CD4-positive, alpha-beta T cell treated with Interleukin-12 subunit alpha and Interleukin-12 subunit beta, for 1 hour (primary cell): ENCODE results near the gene CLASP1.
"Not testable (repeated sequence)": the region's sequence is repeated elsewhere in the genome, so short reads cannot be mapped to it uniquely, and the experiment has no call there.

ENCODE experiments used
- DNase-seq: peaks from one replicate; pipeline ENCODE4 v3.0.0-alpha.2; 2020

Gene CLASP1

GRCh38 chr2:121613152-121613551, 36.1 kb downstream of the CLASP1 start:
- DNase-seq: no peak

DNA sequence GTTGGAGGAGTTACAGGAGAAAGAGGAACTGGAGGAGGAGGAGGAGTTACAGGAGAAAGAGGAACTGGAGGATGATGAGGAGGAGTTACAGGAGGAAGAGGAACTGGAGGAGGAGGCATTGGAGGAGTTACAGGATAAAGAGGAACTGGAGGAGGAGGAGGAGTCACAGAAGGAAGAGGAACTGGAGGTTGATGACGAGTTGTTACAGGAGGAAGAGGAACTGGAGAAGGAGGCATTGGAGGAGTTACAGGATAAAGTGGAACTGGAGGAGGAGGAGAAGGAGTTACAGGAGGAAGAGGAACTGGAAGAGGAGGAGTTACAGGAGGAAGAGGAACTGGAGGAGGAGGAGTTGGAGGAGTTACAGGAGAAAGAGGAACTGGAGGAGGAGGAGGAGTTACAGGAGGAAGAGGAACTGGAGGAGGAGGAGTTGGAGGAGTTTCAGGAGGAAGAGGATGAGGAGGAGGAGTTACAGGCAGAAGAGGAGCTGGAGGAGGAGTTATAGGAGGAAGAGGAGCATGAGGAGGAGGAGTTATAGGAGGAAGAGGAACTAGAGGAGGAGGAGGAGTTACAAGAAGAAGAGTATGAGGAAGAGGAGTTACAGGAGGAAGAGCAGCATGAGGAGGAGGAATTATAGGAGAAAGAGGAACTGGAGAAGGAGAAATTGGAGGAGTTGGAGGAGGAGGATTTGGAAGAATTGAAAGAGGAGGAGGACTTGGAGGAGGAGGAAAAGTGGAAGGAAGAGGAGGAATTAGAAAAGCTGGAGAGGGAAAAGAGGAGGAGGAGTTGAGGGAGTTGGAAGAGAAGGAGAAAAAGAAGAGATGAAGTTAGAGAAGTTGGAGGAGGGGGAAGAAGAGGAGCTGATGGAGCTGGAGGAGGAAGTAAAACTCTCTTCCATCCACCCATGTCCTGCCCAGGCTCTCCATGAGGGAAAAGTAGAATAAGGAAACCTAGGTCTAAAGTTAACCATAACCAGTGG, 37.2 kb downstream of the CLASP1 start:
- no peak for DNase-seq

DNA sequence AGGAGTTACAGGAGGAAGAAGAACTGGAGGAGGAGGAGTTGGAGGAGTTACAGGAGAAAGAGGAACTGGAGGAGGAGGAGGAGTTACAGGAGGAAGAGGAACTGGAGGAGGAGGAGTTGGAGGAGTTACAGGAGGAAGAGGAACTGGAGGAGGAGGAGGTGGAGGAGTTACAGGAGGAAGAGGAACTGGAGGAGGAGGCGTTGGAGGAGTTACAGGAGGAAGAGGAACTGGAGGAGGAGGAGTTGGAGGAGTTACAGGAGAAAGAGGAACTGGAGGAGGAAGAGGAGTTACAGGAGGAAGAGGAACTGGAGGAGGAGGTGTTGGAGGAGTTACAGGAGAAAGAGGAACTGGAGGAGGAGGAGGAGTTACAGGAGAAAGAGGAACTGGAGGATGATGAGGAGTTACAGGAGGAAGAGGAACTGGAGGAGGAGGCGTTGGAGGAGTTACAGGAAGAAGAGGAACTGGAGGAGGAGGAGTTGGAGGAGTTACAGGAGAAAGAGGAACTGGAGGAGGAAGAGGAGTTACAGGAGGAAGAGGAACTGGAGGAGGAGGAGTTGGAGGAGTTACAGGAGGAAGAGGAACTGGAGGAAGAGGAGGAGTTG, 38.1 kb downstream of the CLASP1 start:
- DNase-seq: not testable (repeated sequence)

DNA sequence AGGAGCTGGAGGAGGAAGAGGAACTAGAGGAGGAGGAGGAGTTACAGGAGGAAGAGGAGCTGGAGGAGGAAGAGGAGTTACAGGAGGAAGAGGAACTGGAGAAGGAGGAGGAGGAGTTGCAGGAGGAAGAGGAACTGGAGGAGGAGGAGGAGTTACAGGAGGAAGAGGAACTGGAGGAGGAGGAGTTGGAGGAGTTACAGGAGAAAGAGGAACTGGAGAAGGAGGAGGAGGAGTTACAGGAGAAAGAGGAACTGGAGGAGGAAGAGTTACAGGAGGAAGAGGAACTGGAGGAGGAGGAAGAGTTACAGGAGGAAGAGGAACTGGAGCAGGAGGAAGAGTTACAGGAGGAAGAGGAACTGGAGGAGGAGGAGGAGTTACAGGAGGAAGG, 38.8 kb downstream of the CLASP1 start:
- DNase-seq: not testable (repeated sequence)

DNA sequence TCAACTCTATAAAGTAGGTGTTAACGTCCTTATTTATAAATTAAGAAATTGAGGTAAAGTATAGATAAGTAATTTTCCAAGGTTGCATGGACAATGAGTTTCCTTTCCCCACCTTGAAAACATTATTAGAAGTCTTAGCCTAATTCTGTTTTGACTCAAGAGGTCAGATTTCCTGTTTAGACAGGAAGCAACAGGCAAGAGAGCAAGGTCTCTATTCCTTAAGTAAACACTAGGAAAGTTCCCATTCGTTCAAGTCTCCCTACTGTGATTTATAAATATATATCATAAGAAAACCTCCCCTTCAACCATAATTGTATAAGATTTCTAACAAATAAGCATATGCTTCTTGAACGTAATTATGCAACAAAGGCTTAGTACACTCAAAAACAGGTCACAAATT, 40.3 kb downstream of the CLASP1 start:
- DNase-seq: no peak

GRCh38 chr2:121608367-121608766, 40.9 kb downstream of the CLASP1 start:
- DNase-seq: no peak

- no peak for DNase-seq
Measured at GRCh38 chr2:121605820-121606733, 43.2 kb downstream of the CLASP1 start.

GRCh38 chr2:121603185-121603584, 46.1 kb downstream of the CLASP1 start:
- DNase-seq: no peak

- DNase-seq: no peak
Measured at GRCh38 chr2:121599963-121600651, 49.2 kb downstream of the CLASP1 start.

DNA sequence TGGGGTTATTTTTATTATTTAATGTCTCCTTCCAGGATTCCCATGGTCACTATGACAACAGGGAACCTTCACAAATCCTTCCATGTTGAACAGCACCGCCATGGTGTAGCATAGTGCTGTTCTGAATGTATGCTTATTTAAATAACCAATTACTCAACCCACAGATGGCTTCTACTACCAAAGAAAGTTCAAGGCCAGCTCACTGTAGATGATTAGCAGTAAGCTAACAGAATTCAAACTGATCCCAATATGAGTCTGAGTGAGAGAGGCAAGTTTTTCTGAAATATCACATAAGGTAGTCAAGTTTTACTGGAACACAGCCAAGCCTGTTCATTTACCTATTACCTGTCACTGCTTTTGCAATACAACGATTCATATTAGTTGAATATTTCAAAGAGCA, 51.2 kb downstream of the CLASP1 start:
- no peak for DNase-seq

DNA sequence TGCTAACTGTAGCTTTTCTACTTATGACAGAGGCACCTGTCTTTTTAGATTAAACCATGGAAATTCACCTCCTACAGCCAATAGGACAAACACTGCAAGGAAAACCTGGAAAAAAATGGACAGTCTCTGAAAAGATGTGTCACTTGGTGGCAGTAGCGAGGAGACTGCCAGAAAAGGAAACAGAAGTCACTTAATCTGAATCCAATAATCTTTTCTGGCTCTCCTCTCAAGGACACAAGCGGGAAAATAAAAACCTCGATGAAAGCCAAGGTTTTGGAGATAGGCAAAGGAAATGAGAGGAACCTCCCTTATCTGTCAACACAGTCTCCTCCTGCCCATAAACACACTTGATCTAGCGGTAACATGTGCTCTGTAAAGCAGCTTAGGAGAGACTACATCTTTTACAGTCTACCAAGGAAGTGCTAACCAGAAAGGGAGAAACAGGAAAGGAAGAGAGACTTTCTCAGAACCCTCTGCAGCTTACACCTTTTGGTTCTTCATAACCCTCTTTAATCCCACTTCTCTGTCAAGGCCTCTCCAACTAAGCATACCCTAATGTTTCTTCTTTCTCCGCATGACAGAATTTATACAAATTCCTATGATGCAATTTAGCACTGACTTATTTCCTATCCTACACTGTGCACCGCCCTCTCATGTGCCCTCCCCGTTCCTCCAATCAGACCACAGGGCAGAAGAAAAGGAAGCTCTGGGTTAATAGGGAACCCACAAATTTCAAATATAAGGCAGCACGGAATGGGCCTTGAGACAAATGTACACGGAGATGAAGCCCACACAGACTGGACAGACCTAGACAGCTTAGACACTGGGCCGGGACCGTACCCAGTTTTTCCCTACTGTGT, 52.8 kb downstream of the CLASP1 start:
- peak; percentile 3 for DNase-seq

DNA sequence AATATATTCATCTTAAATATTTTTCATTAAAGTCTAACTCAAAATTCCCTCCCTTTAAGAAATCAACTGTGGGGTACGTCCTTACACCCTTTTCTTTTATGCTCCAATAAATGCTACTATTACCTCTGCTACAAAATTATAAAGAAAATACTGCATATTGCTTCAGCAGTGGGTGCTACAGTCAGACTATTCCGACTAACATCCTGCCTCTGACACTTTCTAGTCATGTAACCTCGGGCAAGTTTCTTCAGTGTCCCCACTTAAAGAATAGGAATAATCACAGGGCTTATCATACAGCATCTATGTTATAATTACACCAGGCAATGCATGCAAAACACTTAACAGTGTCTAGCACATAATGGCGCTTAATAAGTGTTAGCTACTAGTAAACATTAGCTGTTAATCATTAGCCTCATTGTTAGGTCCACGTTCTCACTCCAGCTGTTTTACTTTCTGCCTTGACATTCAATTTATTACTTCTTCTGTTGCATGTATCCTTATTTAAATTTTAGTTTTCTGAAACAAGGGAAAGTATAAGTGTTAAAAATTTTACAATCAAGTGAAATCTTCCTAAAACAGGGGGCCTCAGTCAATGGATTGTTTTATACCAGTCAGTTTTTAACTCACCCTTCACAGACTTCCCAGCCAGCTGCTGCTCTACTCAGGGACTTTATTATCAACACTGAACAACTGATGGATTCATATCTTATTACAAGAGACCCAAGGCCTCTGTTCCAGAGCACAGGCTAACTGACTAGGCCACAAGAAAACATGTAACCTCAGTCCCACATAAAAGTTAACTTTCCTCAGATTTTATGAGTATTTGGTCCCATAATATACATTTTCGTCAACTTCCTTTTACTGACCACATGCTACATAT, 54.0 kb downstream of the CLASP1 start:
- DNase-seq: no peak

- DNase-seq: no peak
Measured at GRCh38 chr2:121591199-121591598, 58.1 kb downstream of the CLASP1 start.

DNA sequence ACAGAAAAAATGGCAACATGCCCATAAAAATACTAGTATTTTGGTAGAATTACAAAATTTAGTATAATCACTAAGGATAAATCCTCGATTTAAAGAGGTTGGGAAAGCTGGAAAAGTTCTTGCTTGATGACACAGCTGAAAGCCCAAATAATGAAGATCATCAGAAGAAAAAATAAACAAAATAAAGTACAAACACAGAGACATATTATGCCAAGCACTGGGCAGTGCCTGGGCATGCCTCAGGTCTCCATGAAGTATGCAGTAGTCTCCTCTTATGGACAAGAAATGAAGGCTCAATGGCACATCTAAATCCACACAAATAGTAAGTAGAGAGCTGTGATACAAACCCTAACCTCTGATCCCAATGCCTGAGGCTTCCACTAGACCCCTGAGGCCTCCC, 60.9 kb downstream of the CLASP1 start:
- no peak for DNase-seq

DNA sequence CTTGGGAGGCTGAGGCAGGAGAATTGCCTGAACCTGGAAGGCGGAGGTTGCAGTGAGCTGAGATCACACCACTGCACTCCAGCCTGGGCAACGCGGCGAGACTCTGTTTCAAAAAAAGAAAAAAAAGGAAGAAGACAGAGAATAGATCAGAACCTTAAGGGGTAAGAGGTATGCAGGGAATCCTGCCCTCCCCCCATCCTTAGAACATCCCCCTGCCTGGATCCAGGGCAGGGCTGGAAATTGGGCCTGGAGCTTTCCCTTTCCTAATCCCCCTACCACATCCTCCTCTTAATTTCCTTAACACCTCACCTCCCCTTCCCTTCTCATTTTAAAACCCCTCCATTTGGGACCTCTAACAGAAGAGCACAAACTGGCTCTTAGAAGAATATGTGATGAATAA, 62.1 kb downstream of the CLASP1 start:
- no peak for DNase-seq

DNA sequence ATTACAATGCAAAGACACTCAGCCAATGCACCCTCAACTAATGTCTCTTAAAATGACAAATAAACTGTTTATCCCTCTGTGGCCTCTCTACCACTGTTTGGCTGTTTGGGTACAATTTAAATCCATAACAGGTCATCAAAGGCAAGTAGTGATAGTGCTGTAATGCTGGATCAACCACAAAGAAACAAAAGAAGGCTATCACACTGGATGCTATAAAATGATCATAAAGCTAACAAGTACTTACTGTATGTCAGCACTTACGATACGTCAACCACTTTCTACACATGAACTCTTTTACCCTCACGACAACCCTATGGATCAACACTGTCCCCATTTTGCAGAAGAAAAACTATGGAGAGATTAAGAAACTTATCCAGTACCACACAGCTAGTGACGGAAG, 64.5 kb downstream of the CLASP1 start:
- no peak for DNase-seq

- DNase-seq: no peak
Measured at GRCh38 chr2:121583555-121583954, 65.7 kb downstream of the CLASP1 start.

DNA sequence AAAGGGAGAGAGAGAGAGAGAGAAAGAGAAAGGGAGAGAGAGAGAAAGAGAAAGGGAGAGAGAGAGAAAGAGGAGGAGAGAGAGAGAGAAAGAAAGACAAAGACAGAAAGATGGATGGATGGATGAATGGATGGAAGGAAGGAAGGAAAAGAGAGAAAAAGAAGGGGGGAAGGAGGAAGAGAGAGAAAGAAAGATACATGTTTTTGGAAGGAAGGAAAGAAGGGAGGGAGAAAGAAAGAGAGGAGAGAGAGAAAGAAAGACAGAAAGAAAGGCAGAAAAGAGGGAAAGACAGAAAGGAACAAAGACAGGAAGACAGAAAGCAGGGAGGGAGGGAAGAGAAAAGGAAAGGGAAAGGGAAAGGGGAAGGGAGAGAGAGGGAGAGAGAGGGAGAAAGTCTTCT, 67.0 kb downstream of the CLASP1 start:
- no peak for DNase-seq

DNA sequence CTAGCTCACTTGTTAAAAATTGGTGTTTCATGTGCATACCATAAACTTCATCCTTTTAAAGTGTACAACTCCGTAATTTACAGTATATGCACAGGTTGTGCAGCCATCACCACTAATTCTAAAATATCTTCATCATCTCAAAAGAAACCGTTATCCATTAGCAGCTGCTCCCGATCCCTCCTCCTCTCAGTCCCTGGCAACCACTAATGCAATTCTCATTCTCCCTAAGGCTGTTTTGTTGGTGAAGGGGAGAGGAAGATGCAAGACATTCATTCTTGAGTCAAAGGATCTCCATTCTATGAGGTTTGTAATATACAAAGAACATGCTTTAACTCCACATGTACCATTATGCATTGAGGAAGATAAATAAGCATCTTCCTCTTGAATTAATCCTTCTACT, 70.0 kb downstream of the CLASP1 start:
- DNase-seq: no peak

DNA sequence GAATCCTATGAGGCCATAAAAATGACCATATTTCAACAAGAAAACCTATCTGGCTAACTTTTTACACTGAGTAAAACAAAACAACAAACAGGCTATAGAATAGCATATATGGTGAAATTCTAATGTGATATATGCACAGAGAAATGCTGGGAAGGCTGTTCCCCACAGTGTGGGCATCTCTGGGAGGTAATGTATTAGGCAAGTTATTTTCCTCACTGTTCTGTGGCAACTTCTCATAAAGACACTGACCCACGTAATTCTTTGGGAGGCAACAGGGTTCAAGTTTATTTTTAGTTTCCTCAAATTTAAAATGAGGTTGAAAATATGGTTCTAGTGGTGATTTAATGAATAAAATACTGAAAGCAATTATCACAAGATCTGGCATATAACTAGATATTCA, 71.9 kb downstream of the CLASP1 start:
- no peak for DNase-seq

- DNase-seq: no peak
Measured at GRCh38 chr2:121576263-121576662, 73.0 kb downstream of the CLASP1 start.
